MCF 10A (cell line): Measurements from ENCODE around the gene SLC25A48. TPM values are rescaled to one million over a fixed set of nuclear protein-coding genes. Genes with fewer than 3 reads are reported as not detected.

Source experiments
- BruUV-seq: library from RNA; stranded (reverse); fragments of 400-500 nt; replicated peaks from 2 replicates; lab custom pipeline; 2021; lab: Mats Ljungman, UMichigan
- CTCF ChIA-PET: fragments of 300-600 bp; sonication (Branson Sonifier 250); formaldehyde crosslinking; extraction: SDS; loops from one replicate; lab custom pipeline; 2021; ENCODE audit warnings: antibody characterized with exemption, inconsistent platforms; lab: Yijun Ruan, JAX
- POLR2A ChIA-PET: fragments of 300-600, 350-650 bp; sonication (Branson Sonifier 250); formaldehyde crosslinking; extraction: SDS; loops from one replicate; lab custom pipeline; 2020; ENCODE audit warnings: antibody characterized with exemption, inconsistent platforms; lab: Yijun Ruan, JAX
- DNase-seq: peaks from one replicate; pipeline ENCODE4 v3.0.0-alpha.2; 2018; ENCODE audit not compliant: unreplicated experiment
- H3K27ac Mint-ChIP-seq: one replicate; pipeline ENCODE4 v1.8.0; 2022; ENCODE audit warnings: mild to moderate bottlenecking, low read depth, mixed read lengths; ENCODE audit not compliant: unreplicated experiment
- H3K27me3 Mint-ChIP-seq: one replicate; pipeline ENCODE4 v1.8.0; 2022; ENCODE audit warnings: mixed read lengths; ENCODE audit not compliant: insufficient read depth, unreplicated experiment
- H3K36me3 Mint-ChIP-seq: one replicate; pipeline ENCODE4 v1.8.0; 2022; ENCODE audit warnings: mild to moderate bottlenecking, moderate library complexity, mixed read lengths; ENCODE audit not compliant: insufficient read depth, unreplicated experiment
- H3K4me1 Mint-ChIP-seq: one replicate; pipeline ENCODE4 v1.8.0; 2022; ENCODE audit warnings: mixed read lengths; ENCODE audit not compliant: insufficient read depth, unreplicated experiment
- H3K4me3 Mint-ChIP-seq: one replicate; pipeline ENCODE4 v1.8.0; 2022; ENCODE audit warnings: mild to moderate bottlenecking, moderate library complexity, mixed read lengths; ENCODE audit not compliant: unreplicated experiment
- H3K9me3 Mint-ChIP-seq: one replicate; pipeline ENCODE4 v1.8.0; 2022; ENCODE audit warnings: mixed read lengths; ENCODE audit not compliant: unreplicated experiment
- CTCF ChIP-seq: fragments of 200-600 bp; IDR thresholded peaks from one replicate; pipeline ENCODE4 v1.8.0; 2022; ENCODE audit warnings: antibody characterized with exemption, mild to moderate bottlenecking; ENCODE audit not compliant: unreplicated experiment
- intact Hi-C: fragments of 100-400 bp; cut with micrococcal nuclease; formaldehyde crosslinking; loops from 2 replicates; pipeline ENCODE4 v1.14.1; 2022
- total RNA-seq: library from RNA; stranded (reverse); gene quantifications from 2 replicates; pipeline ENCODE4 v1.2.3, GENCODE V29; 2022

Gene SLC25A48
- total RNA-seq, 1 experiment from 2014 or later: not detected

- no peak for DNase-seq
- BruUV-seq: no TSS peak
- intact Hi-C loops: no loop called here
- Mint-ChIP-seq H3K4me3 (no peak overlapping the region), H3K4me1 (peaks cover 5% of the 10 kb centered on the region), H3K27me3 (peaks cover 53% of the 10 kb centered on the region), H3K27ac (no peak overlapping the region), H3K36me3 (no peaks in the 10 kb centered on the region), H3K9me3 (no peaks in the 10 kb centered on the region)
- ChIA-PET POLR2A (interaction anchor here (1.0 to 2.1 kb wide), 2 partner anchors 267 to 271 kb away, joined by 3 to 11 read pairs; no protein-coding TSS in a partner anchor), CTCF (interaction anchor here (0.6 to 12.2 kb wide), 10 partner anchors 11 to 371 kb away, joined by 3 to 482 read pairs (median 46); no protein-coding TSS in a partner anchor)
- TF ChIP-seq CTCF: no peak
Measured at GRCh38 chr5:135831851-135832555, 2.5 kb upstream of the SLC25A48 start.

- intact Hi-C loops: no loop called here
- BruUV-seq: no TSS peak
- CTCF ChIA-PET: interaction anchor here (0.9 to 12.2 kb wide), 7 partner anchors 10 to 281 kb away, joined by 4 to 482 read pairs (median 76); no protein-coding TSS in a partner anchor
- Mint-ChIP-seq H3K4me3 (no peak overlapping the region), H3K27ac (no peak overlapping the region), H3K36me3 (no peaks in the 10 kb centered on the region), H3K9me3 (no peaks in the 10 kb centered on the region), H3K27me3 (peaks cover 62% of the 10 kb centered on the region), H3K4me1 (peaks cover 5% of the 10 kb centered on the region)
- POLR2A ChIA-PET: interaction anchor here (1.0 kb wide), 1 partner anchor 268 kb away, joined by 3 read pairs; no protein-coding TSS in a partner anchor
- no peak for TF ChIP-seq CTCF
- no peak for DNase-seq
Measured at GRCh38 chr5:135832941-135833920, 1.2 kb upstream of the SLC25A48 start.

- intact Hi-C loops: no loop called here
- CTCF ChIA-PET: interaction anchor here (0.7 to 12.2 kb wide), 9 partner anchors 9 to 378 kb away, joined by 3 to 482 read pairs (median 4); no protein-coding TSS in a partner anchor
- no peak for TF ChIP-seq CTCF
- H3K27ac Mint-ChIP-seq: no peak overlapping the region
- H3K27me3 Mint-ChIP-seq: peaks cover 69% of the 10 kb centered on the region
- H3K9me3 Mint-ChIP-seq: no peaks in the 10 kb centered on the region
- H3K4me3 Mint-ChIP-seq: peak overlapping the region; percentile 48
- POLR2A ChIA-PET: interaction anchor here (0.6 kb wide), 1 partner anchor 274 kb away, joined by 3 read pairs; no protein-coding TSS in a partner anchor
- H3K4me1 Mint-ChIP-seq: peaks cover 5% of the 10 kb centered on the region
- H3K36me3 Mint-ChIP-seq: no peaks in the 10 kb centered on the region
- peak; percentile 56 for DNase-seq
- no TSS peak for BruUV-seq
Measured at GRCh38 chr5:135833961-135834638, 363 bp upstream of the SLC25A48 start.
